ENCODE results near the gene ANKRD37.

The ANKRD37 gene

DNA sequence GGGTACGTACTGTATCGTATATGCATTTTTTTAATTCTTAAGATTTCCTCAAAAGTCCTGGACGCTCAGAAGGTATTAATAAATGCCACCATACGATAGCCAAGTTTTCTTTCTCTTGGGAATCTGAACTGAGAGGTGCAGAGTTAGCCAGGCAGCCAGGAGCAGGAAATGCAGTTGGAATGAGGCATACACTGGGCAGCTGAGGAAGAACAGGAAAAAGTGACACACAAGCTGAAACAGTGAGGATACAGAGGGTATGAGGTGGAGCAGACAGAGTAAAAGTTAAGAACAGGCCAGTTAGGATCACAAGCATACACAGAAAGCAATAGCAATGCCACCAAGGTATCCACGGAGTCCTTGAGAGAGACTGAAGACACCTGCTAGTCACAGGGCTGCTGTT, 15.8 kb downstream of the ANKRD37 start (continued):
- TF ChIP-seq, protein P1, sequence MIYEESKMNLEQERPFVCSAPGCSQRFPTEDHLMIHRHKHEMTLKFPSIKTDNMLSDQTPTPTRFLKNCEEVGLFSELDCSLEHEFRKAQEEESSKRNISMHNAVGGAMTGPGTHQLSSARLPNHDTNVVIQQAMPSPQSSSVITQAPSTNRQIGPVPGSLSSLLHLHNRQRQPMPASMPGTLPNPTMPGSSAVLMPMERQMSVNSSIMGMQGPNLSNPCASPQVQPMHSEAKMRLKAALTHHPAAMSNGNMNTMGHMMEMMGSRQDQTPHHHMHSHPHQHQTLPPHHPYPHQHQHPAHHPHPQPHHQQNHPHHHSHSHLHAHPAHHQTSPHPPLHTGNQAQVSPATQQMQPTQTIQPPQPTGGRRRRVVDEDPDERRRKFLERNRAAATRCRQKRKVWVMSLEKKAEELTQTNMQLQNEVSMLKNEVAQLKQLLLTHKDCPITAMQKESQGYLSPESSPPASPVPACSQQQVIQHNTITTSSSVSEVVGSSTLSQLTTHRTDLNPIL (CRISPR knock-in tag; IDR thresholded peaks at IDR 0.05; ENCODE audit: low read depth), result no peak

DNA sequence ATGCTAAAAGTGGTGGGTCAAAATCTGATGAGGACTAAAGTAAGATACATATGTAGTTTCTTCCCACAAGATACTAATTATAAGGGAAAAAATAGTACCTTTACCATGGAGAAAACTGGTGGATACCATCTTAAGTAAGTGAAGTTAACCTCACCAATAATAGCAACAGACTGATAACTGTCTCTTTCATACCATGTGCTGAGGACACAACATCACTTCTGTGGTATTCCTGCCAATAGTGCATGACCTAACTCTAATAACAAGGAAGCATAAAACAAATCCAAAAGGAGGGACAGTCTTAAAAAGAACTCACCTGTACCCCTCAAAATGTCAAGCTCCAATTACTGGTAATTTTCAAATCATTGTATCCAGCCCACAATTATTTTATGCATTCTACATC, 20.3 kb downstream of the ANKRD37 start:
- ATAC-seq, result no peak
- TF ChIP-seq ZC3H10 (CRISPR knock-in tag; IDR thresholded peaks at IDR 0.05), result no peak
- no peak for TF ChIP-seq ESRRG (CRISPR knock-in tag; IDR thresholded peaks at IDR 0.05)
- TF ChIP-seq TOX (CRISPR knock-in tag; IDR thresholded peaks at IDR 0.05; ENCODE audit: borderline replicate concordance), result no peak
- TF ChIP-seq, protein P2, sequence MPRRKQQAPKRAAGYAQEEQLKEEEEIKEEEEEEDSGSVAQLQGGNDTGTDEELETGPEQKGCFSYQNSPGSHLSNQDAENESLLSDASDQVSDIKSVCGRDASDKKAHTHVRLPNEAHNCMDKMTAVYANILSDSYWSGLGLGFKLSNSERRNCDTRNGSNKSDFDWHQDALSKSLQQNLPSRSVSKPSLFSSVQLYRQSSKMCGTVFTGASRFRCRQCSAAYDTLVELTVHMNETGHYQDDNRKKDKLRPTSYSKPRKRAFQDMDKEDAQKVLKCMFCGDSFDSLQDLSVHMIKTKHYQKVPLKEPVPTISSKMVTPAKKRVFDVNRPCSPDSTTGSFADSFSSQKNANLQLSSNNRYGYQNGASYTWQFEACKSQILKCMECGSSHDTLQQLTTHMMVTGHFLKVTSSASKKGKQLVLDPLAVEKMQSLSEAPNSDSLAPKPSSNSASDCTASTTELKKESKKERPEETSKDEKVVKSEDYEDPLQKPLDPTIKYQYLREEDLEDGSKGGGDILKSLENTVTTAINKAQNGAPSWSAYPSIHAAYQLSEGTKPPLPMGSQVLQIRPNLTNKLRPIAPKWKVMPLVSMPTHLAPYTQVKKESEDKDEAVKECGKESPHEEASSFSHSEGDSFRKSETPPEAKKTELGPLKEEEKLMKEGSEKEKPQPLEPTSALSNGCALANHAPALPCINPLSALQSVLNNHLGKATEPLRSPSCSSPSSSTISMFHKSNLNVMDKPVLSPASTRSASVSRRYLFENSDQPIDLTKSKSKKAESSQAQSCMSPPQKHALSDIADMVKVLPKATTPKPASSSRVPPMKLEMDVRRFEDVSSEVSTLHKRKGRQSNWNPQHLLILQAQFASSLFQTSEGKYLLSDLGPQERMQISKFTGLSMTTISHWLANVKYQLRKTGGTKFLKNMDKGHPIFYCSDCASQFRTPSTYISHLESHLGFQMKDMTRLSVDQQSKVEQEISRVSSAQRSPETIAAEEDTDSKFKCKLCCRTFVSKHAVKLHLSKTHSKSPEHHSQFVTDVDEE (CRISPR knock-in tag; IDR thresholded peaks at IDR 0.05), result no peak
- TF ChIP-seq SNAI2 (CRISPR knock-in tag; IDR thresholded peaks at IDR 0.05), result no peak
- TF ChIP-seq, protein P3, sequence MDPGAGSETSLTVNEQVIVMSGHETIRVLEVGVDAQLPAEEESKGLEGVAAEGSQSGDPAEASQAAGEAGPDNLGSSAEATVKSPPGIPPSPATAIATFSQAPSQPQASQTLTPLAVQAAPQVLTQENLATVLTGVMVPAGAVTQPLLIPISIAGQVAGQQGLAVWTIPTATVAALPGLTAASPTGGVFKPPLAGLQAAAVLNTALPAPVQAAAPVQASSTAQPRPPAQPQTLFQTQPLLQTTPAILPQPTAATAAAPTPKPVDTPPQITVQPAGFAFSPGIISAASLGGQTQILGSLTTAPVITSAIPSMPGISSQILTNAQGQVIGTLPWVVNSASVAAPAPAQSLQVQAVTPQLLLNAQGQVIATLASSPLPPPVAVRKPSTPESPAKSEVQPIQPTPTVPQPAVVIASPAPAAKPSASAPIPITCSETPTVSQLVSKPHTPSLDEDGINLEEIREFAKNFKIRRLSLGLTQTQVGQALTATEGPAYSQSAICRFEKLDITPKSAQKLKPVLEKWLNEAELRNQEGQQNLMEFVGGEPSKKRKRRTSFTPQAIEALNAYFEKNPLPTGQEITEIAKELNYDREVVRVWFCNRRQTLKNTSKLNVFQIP (CRISPR knock-in tag; IDR thresholded peaks at IDR 0.05; ENCODE audit: borderline replicate concordance, low read depth), result no peak
- TF ChIP-seq RARB (CRISPR knock-in tag; IDR thresholded peaks at IDR 0.05), result no peak
- no peak for TF ChIP-seq ARNTL (CRISPR knock-in tag; IDR thresholded peaks at IDR 0.05; ENCODE audit: borderline replicate concordance, low read depth)
- TF ChIP-seq ZFP30 (CRISPR knock-in tag; IDR thresholded peaks at IDR 0.05), result no peak
- TF ChIP-seq ISL1 (CRISPR knock-in tag; IDR thresholded peaks at IDR 0.05), result no peak
- TF ChIP-seq ZFP3 (CRISPR knock-in tag; IDR thresholded peaks at IDR 0.05), result no peak
- TF ChIP-seq CSDC2 (CRISPR knock-in tag; IDR thresholded peaks at IDR 0.05), result no peak
- TF ChIP-seq, protein P4, sequence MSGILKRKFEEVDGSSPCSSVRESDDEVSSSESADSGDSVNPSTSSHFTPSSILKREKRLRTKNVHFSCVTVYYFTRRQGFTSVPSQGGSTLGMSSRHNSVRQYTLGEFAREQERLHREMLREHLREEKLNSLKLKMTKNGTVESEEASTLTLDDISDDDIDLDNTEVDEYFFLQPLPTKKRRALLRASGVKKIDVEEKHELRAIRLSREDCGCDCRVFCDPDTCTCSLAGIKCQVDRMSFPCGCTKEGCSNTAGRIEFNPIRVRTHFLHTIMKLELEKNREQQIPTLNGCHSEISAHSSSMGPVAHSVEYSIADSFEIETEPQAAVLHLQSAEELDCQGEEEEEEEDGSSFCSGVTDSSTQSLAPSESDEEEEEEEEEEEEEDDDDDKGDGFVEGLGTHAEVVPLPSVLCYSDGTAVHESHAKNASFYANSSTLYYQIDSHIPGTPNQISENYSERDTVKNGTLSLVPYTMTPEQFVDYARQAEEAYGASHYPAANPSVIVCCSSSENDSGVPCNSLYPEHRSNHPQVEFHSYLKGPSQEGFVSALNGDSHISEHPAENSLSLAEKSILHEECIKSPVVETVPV (CRISPR knock-in tag; IDR thresholded peaks at IDR 0.05), result no peak
- no peak for TF ChIP-seq OSR1 (CRISPR knock-in tag; IDR thresholded peaks at IDR 0.05)
- TF ChIP-seq, protein P5, sequence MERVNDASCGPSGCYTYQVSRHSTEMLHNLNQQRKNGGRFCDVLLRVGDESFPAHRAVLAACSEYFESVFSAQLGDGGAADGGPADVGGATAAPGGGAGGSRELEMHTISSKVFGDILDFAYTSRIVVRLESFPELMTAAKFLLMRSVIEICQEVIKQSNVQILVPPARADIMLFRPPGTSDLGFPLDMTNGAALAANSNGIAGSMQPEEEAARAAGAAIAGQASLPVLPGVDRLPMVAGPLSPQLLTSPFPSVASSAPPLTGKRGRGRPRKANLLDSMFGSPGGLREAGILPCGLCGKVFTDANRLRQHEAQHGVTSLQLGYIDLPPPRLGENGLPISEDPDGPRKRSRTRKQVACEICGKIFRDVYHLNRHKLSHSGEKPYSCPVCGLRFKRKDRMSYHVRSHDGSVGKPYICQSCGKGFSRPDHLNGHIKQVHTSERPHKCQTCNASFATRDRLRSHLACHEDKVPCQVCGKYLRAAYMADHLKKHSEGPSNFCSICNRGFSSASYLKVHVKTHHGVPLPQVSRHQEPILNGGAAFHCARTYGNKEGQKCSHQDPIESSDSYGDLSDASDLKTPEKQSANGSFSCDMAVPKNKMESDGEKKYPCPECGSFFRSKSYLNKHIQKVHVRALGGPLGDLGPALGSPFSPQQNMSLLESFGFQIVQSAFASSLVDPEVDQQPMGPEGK (CRISPR knock-in tag; IDR thresholded peaks at IDR 0.05; ENCODE audit: borderline replicate concordance), result no peak
- TF ChIP-seq, protein P1 (CRISPR knock-in tag; IDR thresholded peaks at IDR 0.05; ENCODE audit: low read depth), result no peak
- no peak for TF ChIP-seq BACH2 (CRISPR knock-in tag; IDR thresholded peaks at IDR 0.05; ENCODE audit: borderline replicate concordance)
- no peak for TF ChIP-seq ZNF8 (CRISPR knock-in tag; IDR thresholded peaks at IDR 0.05)

DNA sequence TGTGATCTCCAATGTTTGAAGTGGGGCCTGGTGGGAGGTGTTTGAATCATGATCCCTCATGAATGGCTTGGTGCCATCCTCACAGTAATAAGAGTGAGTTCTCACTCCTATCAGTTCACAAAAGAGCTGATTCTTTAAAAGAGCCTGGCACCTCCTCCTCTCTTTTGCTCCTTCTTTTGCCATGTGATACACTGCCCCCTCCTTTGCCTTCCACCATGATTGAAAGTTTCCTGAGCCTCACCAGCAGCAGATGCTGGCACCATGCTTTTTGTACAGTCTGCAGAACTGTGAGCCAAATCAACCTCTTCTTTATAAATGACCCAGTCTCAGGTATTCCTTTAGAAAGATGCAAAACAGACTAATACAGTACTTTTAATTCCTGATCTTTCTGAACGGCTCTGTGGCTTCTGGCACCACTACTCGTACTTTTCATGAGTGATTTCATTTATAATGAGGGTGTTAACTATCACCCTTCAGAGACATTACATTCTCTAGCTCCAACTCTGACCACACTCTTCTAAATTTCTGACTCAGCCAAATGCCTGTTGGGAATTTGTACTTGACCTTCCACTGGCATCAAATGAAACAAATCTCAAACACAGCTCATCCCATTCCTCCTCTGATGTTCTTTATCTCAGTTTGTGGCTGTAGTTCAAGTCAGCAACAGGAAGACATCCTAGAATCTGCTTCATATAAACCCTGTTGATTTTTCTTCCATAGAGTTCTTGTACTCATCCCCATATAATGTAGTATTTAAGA, 24.9 kb downstream of the ANKRD37 start:
- TF ChIP-seq ZC3H10 (CRISPR knock-in tag; IDR thresholded peaks at IDR 0.05) (no peak), RARB (CRISPR knock-in tag; IDR thresholded peaks at IDR 0.05) (no peak), BACH2 (CRISPR knock-in tag; IDR thresholded peaks at IDR 0.05; ENCODE audit: borderline replicate concordance) (no peak), TCF4 (CRISPR knock-in tag; IDR thresholded peaks at IDR 0.05; ENCODE audit: borderline replicate concordance) (no peak), GLIS3 (CRISPR knock-in tag; IDR thresholded peaks at IDR 0.05) (no peak), PPARA (CRISPR knock-in tag; IDR thresholded peaks at IDR 0.05; ENCODE audit: borderline replicate concordance) (no peak), ESRRG (CRISPR knock-in tag; IDR thresholded peaks at IDR 0.05) (no peak), CSDC2 (CRISPR knock-in tag; IDR thresholded peaks at IDR 0.05) (no peak), OSR1 (CRISPR knock-in tag; IDR thresholded peaks at IDR 0.05) (no peak)
- TF ChIP-seq, protein P4 (CRISPR knock-in tag; IDR thresholded peaks at IDR 0.05), result no peak
- no peak for ATAC-seq
